Measurements from ENCODE around the gene PLG. TPM values are rescaled to one million over a fixed set of nuclear protein-coding genes. Genes with fewer than 3 reads are reported as not detected.
"Not testable (repeated sequence)": the region's sequence is repeated elsewhere in the genome, so short reads cannot be mapped to it uniquely, and the experiment has no call there.

The PLG gene
- total RNA-seq, 1 experiment from 2014 or later = 0.72 TPM

- H3K36me3 Mint-ChIP-seq = peaks cover 30% of the 10 kb centered on the region
- no peak overlapping the region for H3K27ac Mint-ChIP-seq
- TF ChIP-seq CBFB (CRISPR knock-in tag; IDR thresholded peaks at IDR 0.05; ENCODE audit: low read depth) (no peak), SMAD3 (CRISPR knock-in tag; IDR thresholded peaks at IDR 0.05; ENCODE audit: borderline replicate concordance) (no peak), ATF6 (CRISPR knock-in tag; IDR thresholded peaks at IDR 0.05) (no peak), TEAD1 (CRISPR knock-in tag; IDR thresholded peaks at IDR 0.05) (no peak), SMAD4 (CRISPR knock-in tag; IDR thresholded peaks at IDR 0.05) (no peak), NR2C2 (CRISPR knock-in tag; IDR thresholded peaks at IDR 0.05) (no peak), MYBL2 (CRISPR knock-in tag; IDR thresholded peaks at IDR 0.05) (no peak), ATF3 (CRISPR knock-in tag; conservative IDR thresholded peaks at IDR 0.05) (no peak), ZNF232 (CRISPR knock-in tag; IDR thresholded peaks at IDR 0.05) (no peak)
- CTCF ChIA-PET = no interaction called here
- H3K4me3 Mint-ChIP-seq = no peak overlapping the region
- POLR2A ChIA-PET = no interaction called here
- peaks cover 56% of the 10 kb centered on the region for H3K9me3 Mint-ChIP-seq
- no peaks in the 10 kb centered on the region; the same call in 1 of the 2 replicates for H3K27me3 Mint-ChIP-seq (ENCODE audit: low read depth)
- DNase-seq (ENCODE audit: low spot score) = no peak
- ATAC-seq = no peak
- H3K4me1 Mint-ChIP-seq = peaks cover 4% of the 10 kb centered on the region
These were observed 99.4 kb downstream of the PLG start for GRCh38 chr6:160801418-160801817.

- CTCF ChIA-PET; DNase-seq (ENCODE audit: low spot score); H3K4me1 Mint-ChIP-seq; H3K4me3 Mint-ChIP-seq; H3K27me3 Mint-ChIP-seq (ENCODE audit: low read depth); ATAC-seq; POLR2A ChIA-PET; H3K27ac Mint-ChIP-seq: not testable (repeated sequence)
- Mint-ChIP-seq H3K9me3 (peaks cover 50% of the 10 kb centered on the region), H3K36me3 (peaks cover 27% of the 10 kb centered on the region)
These were observed 100.0 kb downstream of the PLG start for GRCh38 chr6:160802049-160802448.

Other genes starting within 250 kb of the PLG start
- gene LPA, start 38.0 kb upstream of the PLG start, total RNA-seq (2021) = 0.60 to 0.66 TPM (median 0.61 TPM) in 3 replicates